Epithelial cell of esophagus (primary cell): Measurements from ENCODE around the gene NT5M.
A peak's percentile ranks its signal among the peaks of the same experiment; 100 is the strongest.

ENCODE experiments used
- DNase-seq: peaks from one replicate; pipeline ENCODE4 v3.0.0; 2010; ENCODE audit warnings: low read depth
- H3K4me3 ChIP-seq: 2 replicates; pipeline ENCODE4 v1.5.1; 2011; ENCODE audit warnings: mild to moderate bottlenecking, low read length, control low read depth
- TF ChIP-seq, protein P1 (sequence below): IDR thresholded peaks from 2 replicates; pipeline ENCODE4 v1.5.1; 2011; ENCODE audit warnings: low read depth, mild to moderate bottlenecking, low read length, control low read depth, inconsistent platforms; ENCODE audit not compliant: insufficient read depth; ENCODE audit errors: missing control alignments

NT5M gene

GRCh38 chr17:17388657-17389496 lies 85.7 kb downstream of the NT5M start:
- DNase-seq: no peak
- no peak overlapping the region for H3K4me3 ChIP-seq
- TF ChIP-seq, protein P1, sequence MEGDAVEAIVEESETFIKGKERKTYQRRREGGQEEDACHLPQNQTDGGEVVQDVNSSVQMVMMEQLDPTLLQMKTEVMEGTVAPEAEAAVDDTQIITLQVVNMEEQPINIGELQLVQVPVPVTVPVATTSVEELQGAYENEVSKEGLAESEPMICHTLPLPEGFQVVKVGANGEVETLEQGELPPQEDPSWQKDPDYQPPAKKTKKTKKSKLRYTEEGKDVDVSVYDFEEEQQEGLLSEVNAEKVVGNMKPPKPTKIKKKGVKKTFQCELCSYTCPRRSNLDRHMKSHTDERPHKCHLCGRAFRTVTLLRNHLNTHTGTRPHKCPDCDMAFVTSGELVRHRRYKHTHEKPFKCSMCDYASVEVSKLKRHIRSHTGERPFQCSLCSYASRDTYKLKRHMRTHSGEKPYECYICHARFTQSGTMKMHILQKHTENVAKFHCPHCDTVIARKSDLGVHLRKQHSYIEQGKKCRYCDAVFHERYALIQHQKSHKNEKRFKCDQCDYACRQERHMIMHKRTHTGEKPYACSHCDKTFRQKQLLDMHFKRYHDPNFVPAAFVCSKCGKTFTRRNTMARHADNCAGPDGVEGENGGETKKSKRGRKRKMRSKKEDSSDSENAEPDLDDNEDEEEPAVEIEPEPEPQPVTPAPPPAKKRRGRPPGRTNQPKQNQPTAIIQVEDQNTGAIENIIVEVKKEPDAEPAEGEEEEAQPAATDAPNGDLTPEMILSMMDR: no peak

GRCh38 chr17:17391668-17392370 lies 88.6 kb downstream of the NT5M start:
- H3K4me3 ChIP-seq: no peak overlapping the region
- peak; percentile 8 for DNase-seq
- TF ChIP-seq, protein P1: no peak

GRCh38 chr17:17393976-17394375 lies 90.8 kb downstream of the NT5M start:
- TF ChIP-seq, protein P1: no peak
- H3K4me3 ChIP-seq: no peak overlapping the region
- no peak for DNase-seq

- TF ChIP-seq, protein P1: no peak
- H3K4me3 ChIP-seq: no peak overlapping the region
Measured at GRCh38 chr17:17394494-17394893, 91.3 kb downstream of the NT5M start.

DNA sequence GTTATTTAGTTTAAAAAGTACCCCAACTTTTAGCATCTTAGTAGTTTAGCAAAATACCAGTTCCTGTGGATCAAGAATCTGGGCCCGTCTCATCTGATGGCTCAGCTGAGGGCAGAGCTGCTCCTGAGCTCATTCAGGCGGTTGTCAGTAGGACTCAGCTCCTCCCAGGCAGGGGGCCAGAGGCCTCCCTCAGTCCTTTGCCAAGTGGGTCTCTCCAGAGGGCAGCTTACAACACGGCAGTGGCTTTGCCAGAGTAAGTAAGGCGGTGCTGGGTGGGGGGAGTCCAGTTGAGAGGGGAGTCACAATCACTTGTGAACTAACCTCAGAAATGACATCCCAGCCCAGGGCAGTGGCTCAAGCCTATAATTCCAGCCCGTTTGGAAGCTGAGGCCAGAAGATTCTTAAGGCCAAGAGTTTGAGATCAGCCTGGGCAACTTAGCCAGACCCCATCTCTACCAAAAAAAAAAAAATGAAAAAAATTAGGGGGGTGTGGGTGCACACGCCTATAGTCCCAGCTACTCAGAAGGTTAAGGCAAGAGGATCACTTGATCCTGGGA lies 92.2 kb downstream of the NT5M start:
- DNase-seq: no peak
- TF ChIP-seq, protein P1: no peak
- no peak overlapping the region for H3K4me3 ChIP-seq

More at GRCh38 chr17:17394494-17394893, 91.3 kb downstream of the NT5M start:
- DNase-seq: no peak

- no peak for DNase-seq
- TF ChIP-seq, protein P1: no peak
- H3K4me3 ChIP-seq: no peak overlapping the region
Measured at GRCh38 chr17:17395885-17396284, 92.7 kb downstream of the NT5M start.
